Adrenal gland (tissue), 5 donors: ENCODE results near the gene SLPI.

Source experiments
- POLR2A ChIP-seq, 2 donors: fragments of 450-650 bp; IDR thresholded peaks; one replicate each; pipeline ENCODE4 v1.6.1; 2017; ENCODE audit warnings: antibody characterized with exemption in 2 of 2, mild to moderate bottlenecking in 2 of 2, moderate library complexity in 1 of 2
- TF ChIP-seq, protein P1 (sequence below), 6 experiments: fragments of 450-650 bp in 4 of 6; fragments of 200-600 bp in 2 of 6; sonication (generic) in 1 of 6; IDR thresholded peaks; 1 replicate in 5 of 6; 2 replicates in 1 of 6; pipeline versions ENCODE4 v1.5.1 to v1.8.0; 2016 to 2021; ENCODE audit warnings: antibody characterized with exemption in 6 of 6, mild to moderate bottlenecking in 2 of 6, moderate library complexity in 1 of 6
- donor health status: DM: no; HTN: no; CAD: no.

DNA sequence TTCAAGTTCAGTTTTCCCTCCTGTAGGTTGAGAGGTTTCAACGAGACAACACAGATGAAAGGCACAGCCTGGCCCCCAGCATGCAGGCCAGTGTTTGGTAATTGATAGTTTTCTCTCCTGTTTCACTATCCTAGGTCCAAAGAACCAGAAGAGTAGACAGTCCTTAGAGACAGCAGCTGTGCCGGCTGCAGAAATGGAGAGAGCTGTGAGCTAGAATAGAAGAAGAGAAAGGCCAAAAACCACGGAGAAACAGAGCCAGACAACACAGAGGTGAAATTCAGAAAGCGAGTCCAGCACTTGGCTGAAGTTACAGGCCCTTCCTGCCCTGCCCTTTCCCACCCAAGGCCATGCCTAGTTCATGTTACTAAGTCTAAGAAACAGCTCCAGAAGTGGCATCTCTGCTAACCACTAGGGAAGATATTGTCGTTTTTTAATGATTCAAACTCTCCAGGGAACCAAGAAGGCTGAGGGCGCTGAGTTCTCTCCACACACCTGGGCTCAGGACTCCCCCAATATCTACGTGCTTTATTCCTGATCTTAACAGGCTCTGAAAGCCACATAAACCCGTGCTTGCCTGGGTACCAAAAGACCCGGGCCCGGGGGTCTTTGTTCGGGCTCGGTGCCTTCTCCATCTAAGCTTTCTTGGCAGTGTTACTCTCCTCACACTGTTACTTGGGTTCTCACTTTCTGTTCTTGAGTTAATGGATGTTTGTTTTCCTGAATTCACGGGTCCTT, 35.7 kb upstream of the SLPI start:
- TF ChIP-seq, protein P1, sequence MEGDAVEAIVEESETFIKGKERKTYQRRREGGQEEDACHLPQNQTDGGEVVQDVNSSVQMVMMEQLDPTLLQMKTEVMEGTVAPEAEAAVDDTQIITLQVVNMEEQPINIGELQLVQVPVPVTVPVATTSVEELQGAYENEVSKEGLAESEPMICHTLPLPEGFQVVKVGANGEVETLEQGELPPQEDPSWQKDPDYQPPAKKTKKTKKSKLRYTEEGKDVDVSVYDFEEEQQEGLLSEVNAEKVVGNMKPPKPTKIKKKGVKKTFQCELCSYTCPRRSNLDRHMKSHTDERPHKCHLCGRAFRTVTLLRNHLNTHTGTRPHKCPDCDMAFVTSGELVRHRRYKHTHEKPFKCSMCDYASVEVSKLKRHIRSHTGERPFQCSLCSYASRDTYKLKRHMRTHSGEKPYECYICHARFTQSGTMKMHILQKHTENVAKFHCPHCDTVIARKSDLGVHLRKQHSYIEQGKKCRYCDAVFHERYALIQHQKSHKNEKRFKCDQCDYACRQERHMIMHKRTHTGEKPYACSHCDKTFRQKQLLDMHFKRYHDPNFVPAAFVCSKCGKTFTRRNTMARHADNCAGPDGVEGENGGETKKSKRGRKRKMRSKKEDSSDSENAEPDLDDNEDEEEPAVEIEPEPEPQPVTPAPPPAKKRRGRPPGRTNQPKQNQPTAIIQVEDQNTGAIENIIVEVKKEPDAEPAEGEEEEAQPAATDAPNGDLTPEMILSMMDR (IDR thresholded peaks at IDR 0.05) = no peak
- no peak for TF ChIP-seq POLR2A (IDR thresholded peaks at IDR 0.05)
